GM12878 (cell line): ENCODE results near the gene APOE. TPM values are rescaled to one million over a fixed set of nuclear protein-coding genes. Genes with fewer than 3 reads are reported as not detected.

Experiments
- ATAC-seq: fragments of 200-7000 bp; cut with Tn5 transposase; 3 replicates; pipeline ENCODE4 v1.9.1; 2020; ENCODE audit warnings: mild to moderate bottlenecking, moderate library complexity
- BruUV-seq: library from RNA; stranded (reverse); fragments of 400-500 nt; replicated peaks from 2 replicates; lab custom pipeline; 2021; lab: Mats Ljungman, UMichigan
- CTCF ChIA-PET: fragments of 300-600 bp; sonication (Branson Sonifier 250); formaldehyde crosslinking; extraction: SDS; loops from one replicate; lab custom pipeline; 2021; ENCODE audit warnings: inconsistent platforms; lab: Yijun Ruan, JAX
- POLR2A ChIA-PET: fragments of 350-600 bp; formaldehyde crosslinking; extraction: SDS; loops from one replicate; lab custom pipeline; 2021; ENCODE audit warnings: inconsistent platforms; lab: Charles Lee
- RAD21 ChIA-PET: fragments of 300-600 bp; sonication (Branson Sonifier 250); formaldehyde crosslinking; loops from one replicate; lab custom pipeline; 2023; ENCODE audit warnings: antibody characterized with exemption; ENCODE audit not compliant: unreplicated experiment; lab: Charles Lee
- SMC1A ChIA-PET: fragments of 300-600 bp; sonication (Branson Sonifier 250); formaldehyde crosslinking; loops from one replicate; lab custom pipeline; 2023; ENCODE audit not compliant: unreplicated experiment, uncharacterized antibody; lab: Charles Lee
- DNase-seq: peaks from one replicate; pipeline ENCODE4 v3.0.0-alpha.2; 2011; ENCODE audit warnings: low read depth, low spot score
- FAIRE-seq: peaks from 3 replicates; lab custom pipeline; 2011; peaks lifted over from hg19 to GRCh38; lab: Jason Lieb, UNC
- H2AFZ ChIP-seq: 2 replicates; pipeline ENCODE4 v1.6.0; 2011; ENCODE audit warnings: low read depth, low read length, control low read depth; ENCODE audit not compliant: control insufficient read depth
- H3K27ac ChIP-seq: 2 replicates; pipeline ENCODE4 v1.5.1; 2011; ENCODE audit warnings: control low read depth; ENCODE audit not compliant: control insufficient read depth, insufficient read depth
- H3K27me3 ChIP-seq, 2 experiments: replicated peaks in 1 of 2; 2 replicates each; pipeline versions ENCODE4 v1.6.0 to v1.6.1; 2011; ENCODE audit warnings: low read length in 1 of 2; ENCODE audit not compliant: control insufficient read depth in 2 of 2, insufficient read depth in 2 of 2
- H3K36me3 ChIP-seq, 2 experiments: 2 replicates each; pipeline ENCODE4 v1.5.1; 2011; ENCODE audit warnings: low read length in 1 of 2; ENCODE audit not compliant: control insufficient read depth in 2 of 2, insufficient read depth in 2 of 2
- H3K4me1 ChIP-seq: 2 replicates; pipeline ENCODE4 v1.6.1; 2011; ENCODE audit warnings: mild to moderate bottlenecking, low read length, moderate library complexity, mixed read lengths; ENCODE audit not compliant: control insufficient read depth, insufficient read depth
- H3K4me2 ChIP-seq: 2 replicates; pipeline ENCODE4 v1.6.0; 2011; ENCODE audit warnings: control low read depth; ENCODE audit not compliant: control insufficient read depth, insufficient read depth
- H3K4me3 ChIP-seq: fragments of 200-600 bp; sonication (generic); 2 replicates; pipeline ENCODE4 v1.5.1; 2016
- H3K79me2 ChIP-seq: 2 replicates; pipeline ENCODE4 v1.6.0; 2011; ENCODE audit warnings: low read length; ENCODE audit not compliant: control insufficient read depth, insufficient read depth
- H3K9ac ChIP-seq: 2 replicates; pipeline ENCODE4 v1.8.0; 2011; ENCODE audit warnings: low read length, control low read depth, mixed read lengths; ENCODE audit not compliant: control insufficient read depth, insufficient read depth
- H3K9me3 ChIP-seq: replicated peaks from 3 replicates; pipeline ENCODE4 v1.5.1; 2011; ENCODE audit warnings: mild to moderate bottlenecking, low read length; ENCODE audit not compliant: control insufficient read depth, insufficient read depth
- H4K20me1 ChIP-seq: 2 replicates; pipeline ENCODE4 v1.6.0; 2011; ENCODE audit not compliant: control insufficient read depth, insufficient read depth
- CHD1 ChIP-seq: IDR thresholded peaks from 2 replicates; pipeline ENCODE4 v1.6.1; 2012; ENCODE audit warnings: low read depth, low read length, improper control_type of control experiment
- CHD2 ChIP-seq: IDR thresholded peaks from 2 replicates; pipeline ENCODE4 v1.6.1; 2011; ENCODE audit warnings: low read depth, low read length, improper control_type of control experiment, borderline replicate concordance
- CREM ChIP-seq: IDR thresholded peaks from 2 replicates; pipeline ENCODE4 v1.6.1; 2014; ENCODE audit warnings: antibody characterized with exemption, low read depth
- LARP7 ChIP-seq: fragments of 450-650 bp; IDR thresholded peaks from 2 replicates; pipeline ENCODE4 v1.6.1; 2017; ENCODE audit warnings: mild to moderate bottlenecking
- MYC ChIP-seq: IDR thresholded peaks from 2 replicates; pipeline ENCODE4 v1.6.1; 2011; ENCODE audit warnings: mild to moderate bottlenecking, low read length, moderate library complexity, inconsistent platforms; ENCODE audit not compliant: insufficient read depth, insufficient replicate concordance, insufficient read length, severe bottlenecking
- NRF1 ChIP-seq: conservative IDR thresholded peaks from 2 replicates; pipeline ENCODE4 v1.6.1; 2011; ENCODE audit warnings: mild to moderate bottlenecking, low read depth, low read length, improper control_type of control experiment
- STAT1 ChIP-seq: fragments of 450-650 bp; conservative IDR thresholded peaks from 2 replicates; pipeline ENCODE4 v1.6.1; 2014; ENCODE audit warnings: antibody characterized with exemption, mild to moderate bottlenecking
- TAF1 ChIP-seq: IDR thresholded peaks from 2 replicates; pipeline ENCODE4 v1.6.1; 2011; ENCODE audit warnings: mild to moderate bottlenecking, low read depth, low read length, borderline replicate concordance
- TCF7 ChIP-seq: IDR thresholded peaks from 2 replicates; pipeline ENCODE4 v1.6.1; 2014; ENCODE audit warnings: antibody characterized with exemption, borderline replicate concordance
- WRNIP1 ChIP-seq: IDR thresholded peaks from 2 replicates; pipeline ENCODE4 v1.6.1; 2011; ENCODE audit warnings: low read depth, low read length, improper control_type of control experiment, borderline replicate concordance
- WGBS: methylation state at CpG from one replicate; pipeline ENCODE4 v1.1.6; 2016; ENCODE audit warnings: low lambda C conversion rate; ENCODE audit not compliant: insufficient replicate concordance, insufficient coverage; ENCODE audit errors: missing lambda C conversion rate; 5-methylcytosine and 5-hydroxymethylcytosine counted together
- in situ Hi-C: fragments of 300-500 bp; cut with MboI; formaldehyde crosslinking; loops from 9 replicates; pipeline ENCODE4 v1.14.3; 2018; ENCODE audit warnings: mixed read lengths
- intact Hi-C: fragments of 100-400 bp; cut with micrococcal nuclease; formaldehyde crosslinking; loops from one replicate; pipeline ENCODE4 v1.14.2; 2022; ENCODE audit not compliant: unreplicated experiment
- polyA plus RNA-seq, 11 experiments: library from polyadenylated mRNA; depleted of rRNA in 4 of 11; unstranded in 6 of 11; stranded (reverse) in 5 of 11; fragments of >200 nt; fragmentation: Nextera tagmentation in 4 of 11; fragmentation: Illumina TruSeq in 1 of 11; extraction: Ambion mirVana in 4 of 11; extraction: Trizol in 1 of 11; gene quantifications; 1 replicate in 1 of 11; 2 replicates in 10 of 11; pipeline versions ENCODE4 v1.2.1 to v1.2.3, GENCODE V29; 2011 to 2016; ENCODE audit warnings: inconsistent platforms in 2 of 11, missing spikeins in 2 of 11, low read depth in 1 of 11
- total RNA-seq, 4 experiments: library from RNA; depleted of rRNA in 3 of 4; stranded (reverse); fragments of >200 nt in 3 of 4; fragmentation: Illumina TruSeq in 1 of 4; extraction: Trizol in 1 of 4; gene quantifications; 2 replicates each; pipeline versions ENCODE4 v1.2.1 to v1.2.3, GENCODE V29; 2013 to 2021
- TF ChIP-seq, protein P1 (sequence below): fragments of 450-650 bp; IDR thresholded peaks from 2 replicates; pipeline ENCODE4 v1.6.1; 2017; ENCODE audit warnings: mild to moderate bottlenecking
- TF ChIP-seq, protein P2 (sequence below): fragments of 450-650 bp; IDR thresholded peaks from 2 replicates; pipeline ENCODE4 v1.6.1; 2014; ENCODE audit warnings: mild to moderate bottlenecking
- TF ChIP-seq, protein P3 (sequence below): fragments of 450-650 bp; IDR thresholded peaks from 2 replicates; pipeline ENCODE4 v1.6.1; 2017; ENCODE audit warnings: mild to moderate bottlenecking, low read depth, inconsistent platforms; ENCODE audit not compliant: poor library complexity, severe bottlenecking
- TF ChIP-seq, protein P4 (sequence below): fragments of 450-650 bp; formaldehyde crosslinking; IDR thresholded peaks from 2 replicates; pipeline ENCODE4 v1.4.0; 2022; ENCODE audit warnings: mild to moderate bottlenecking, moderate library complexity

Gene APOE
- total and polyA plus RNA-seq, 10 of the 15 experiments (the other 5 are each of a cell fraction or from before 2014, with no cell fraction given), result 0.22 to 3.7 (median 0.44) TPM; not detected in 4

DNA sequence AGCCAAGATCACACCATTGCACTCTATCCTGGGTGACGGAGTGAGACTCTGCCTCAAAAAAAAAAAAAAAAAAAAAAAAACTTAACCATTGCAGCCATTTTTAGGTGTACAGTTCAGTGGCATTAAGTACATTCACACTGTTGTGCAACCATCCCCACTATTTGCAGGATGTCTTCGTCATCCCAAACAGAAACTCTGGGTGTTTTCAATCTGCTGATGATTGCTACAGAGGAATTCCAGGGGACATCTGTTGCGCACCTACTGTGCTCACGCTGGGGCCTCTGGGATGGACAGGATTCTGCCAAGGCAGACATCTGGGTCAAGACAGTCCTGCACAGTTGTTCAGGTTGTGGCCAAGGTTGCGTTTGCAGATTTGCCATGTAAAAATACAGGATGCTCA lies 34.1 kb downstream of the APOE start:
- ATAC-seq (no peak), FAIRE-seq (no peak), DNase-seq (no peak)
- 78% methylated on average over 4 of the region's 5 CpGs for WGBS
- no TSS peak for BruUV-seq
- no peak overlapping the region for H3K4me2 ChIP-seq
- H2AFZ ChIP-seq, result no peak overlapping the region
- H3K36me3 ChIP-seq, result no peaks in the 10 kb centered on the region
- no peak overlapping the region for H3K4me3 ChIP-seq
- peaks cover 19% of the 10 kb centered on the region for H3K4me1 ChIP-seq
- SMC1A ChIA-PET, result no interaction called here
- no peak overlapping the region for H3K9ac ChIP-seq
- TF ChIP-seq CREM, result no peak
- no peak for TF ChIP-seq CHD2
- TF ChIP-seq TCF7, result no peak
- no peak for TF ChIP-seq LARP7
- TF ChIP-seq WRNIP1, result no peak
- TF ChIP-seq, protein P1, sequence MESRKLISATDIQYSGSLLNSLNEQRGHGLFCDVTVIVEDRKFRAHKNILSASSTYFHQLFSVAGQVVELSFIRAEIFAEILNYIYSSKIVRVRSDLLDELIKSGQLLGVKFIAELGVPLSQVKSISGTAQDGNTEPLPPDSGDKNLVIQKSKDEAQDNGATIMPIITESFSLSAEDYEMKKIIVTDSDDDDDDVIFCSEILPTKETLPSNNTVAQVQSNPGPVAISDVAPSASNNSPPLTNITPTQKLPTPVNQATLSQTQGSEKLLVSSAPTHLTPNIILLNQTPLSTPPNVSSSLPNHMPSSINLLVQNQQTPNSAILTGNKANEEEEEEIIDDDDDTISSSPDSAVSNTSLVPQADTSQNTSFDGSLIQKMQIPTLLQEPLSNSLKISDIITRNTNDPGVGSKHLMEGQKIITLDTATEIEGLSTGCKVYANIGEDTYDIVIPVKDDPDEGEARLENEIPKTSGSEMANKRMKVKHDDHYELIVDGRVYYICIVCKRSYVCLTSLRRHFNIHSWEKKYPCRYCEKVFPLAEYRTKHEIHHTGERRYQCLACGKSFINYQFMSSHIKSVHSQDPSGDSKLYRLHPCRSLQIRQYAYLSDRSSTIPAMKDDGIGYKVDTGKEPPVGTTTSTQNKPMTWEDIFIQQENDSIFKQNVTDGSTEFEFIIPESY, result no peak
- no peak for TF ChIP-seq MYC
- no peak for TF ChIP-seq TAF1
- TF ChIP-seq, protein P2, sequence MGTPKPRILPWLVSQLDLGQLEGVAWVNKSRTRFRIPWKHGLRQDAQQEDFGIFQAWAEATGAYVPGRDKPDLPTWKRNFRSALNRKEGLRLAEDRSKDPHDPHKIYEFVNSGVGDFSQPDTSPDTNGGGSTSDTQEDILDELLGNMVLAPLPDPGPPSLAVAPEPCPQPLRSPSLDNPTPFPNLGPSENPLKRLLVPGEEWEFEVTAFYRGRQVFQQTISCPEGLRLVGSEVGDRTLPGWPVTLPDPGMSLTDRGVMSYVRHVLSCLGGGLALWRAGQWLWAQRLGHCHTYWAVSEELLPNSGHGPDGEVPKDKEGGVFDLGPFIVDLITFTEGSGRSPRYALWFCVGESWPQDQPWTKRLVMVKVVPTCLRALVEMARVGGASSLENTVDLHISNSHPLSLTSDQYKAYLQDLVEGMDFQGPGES, result no peak
- TF ChIP-seq, protein P3, sequence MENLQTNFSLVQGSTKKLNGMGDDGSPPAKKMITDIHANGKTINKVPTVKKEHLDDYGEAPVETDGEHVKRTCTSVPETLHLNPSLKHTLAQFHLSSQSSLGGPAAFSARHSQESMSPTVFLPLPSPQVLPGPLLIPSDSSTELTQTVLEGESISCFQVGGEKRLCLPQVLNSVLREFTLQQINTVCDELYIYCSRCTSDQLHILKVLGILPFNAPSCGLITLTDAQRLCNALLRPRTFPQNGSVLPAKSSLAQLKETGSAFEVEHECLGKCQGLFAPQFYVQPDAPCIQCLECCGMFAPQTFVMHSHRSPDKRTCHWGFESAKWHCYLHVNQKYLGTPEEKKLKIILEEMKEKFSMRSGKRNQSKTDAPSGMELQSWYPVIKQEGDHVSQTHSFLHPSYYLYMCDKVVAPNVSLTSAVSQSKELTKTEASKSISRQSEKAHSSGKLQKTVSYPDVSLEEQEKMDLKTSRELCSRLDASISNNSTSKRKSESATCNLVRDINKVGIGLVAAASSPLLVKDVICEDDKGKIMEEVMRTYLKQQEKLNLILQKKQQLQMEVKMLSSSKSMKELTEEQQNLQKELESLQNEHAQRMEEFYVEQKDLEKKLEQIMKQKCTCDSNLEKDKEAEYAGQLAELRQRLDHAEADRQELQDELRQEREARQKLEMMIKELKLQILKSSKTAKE, result no peak
- no peak for TF ChIP-seq CHD1
- TF ChIP-seq NRF1, result no peak
- TF ChIP-seq STAT1, result no peak
- TF ChIP-seq, protein P4, sequence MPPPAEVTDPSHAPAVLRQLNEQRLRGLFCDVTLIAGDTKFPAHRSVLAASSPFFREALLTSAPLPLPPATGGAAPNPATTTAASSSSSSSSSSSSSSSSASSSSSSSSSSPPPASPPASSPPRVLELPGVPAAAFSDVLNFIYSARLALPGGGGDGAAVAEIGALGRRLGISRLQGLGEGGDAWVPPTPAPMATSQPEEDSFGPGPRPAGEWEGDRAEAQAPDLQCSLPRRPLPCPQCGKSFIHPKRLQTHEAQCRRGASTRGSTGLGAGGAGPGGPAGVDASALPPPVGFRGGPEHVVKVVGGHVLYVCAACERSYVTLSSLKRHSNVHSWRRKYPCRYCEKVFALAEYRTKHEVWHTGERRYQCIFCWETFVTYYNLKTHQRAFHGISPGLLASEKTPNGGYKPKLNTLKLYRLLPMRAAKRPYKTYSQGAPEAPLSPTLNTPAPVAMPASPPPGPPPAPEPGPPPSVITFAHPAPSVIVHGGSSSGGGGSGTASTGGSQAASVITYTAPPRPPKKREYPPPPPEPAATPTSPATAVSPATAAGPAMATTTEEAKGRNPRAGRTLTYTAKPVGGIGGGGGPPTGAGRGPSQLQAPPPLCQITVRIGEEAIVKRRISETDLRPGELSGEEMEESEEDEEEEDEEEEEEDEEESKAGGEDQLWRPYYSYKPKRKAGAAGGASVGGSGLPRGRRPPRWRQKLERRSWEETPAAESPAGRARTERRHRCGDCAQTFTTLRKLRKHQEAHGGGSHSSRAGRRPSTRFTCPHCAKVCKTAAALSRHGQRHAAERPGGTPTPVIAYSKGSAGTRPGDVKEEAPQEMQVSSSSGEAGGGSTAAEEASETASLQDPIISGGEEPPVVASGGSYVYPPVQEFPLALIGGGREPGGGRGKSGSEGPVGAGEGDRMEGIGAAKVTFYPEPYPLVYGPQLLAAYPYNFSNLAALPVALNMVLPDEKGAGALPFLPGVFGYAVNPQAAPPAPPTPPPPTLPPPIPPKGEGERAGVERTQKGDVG (CRISPR knock-in tag), result no peak
- H3K27me3 ChIP-seq, result no peaks in the 10 kb centered on the region
- in situ Hi-C loops, result no loop called here
- H3K9me3 ChIP-seq, result no peaks in the 10 kb centered on the region
- no peaks in the 10 kb centered on the region for H4K20me1 ChIP-seq
- RAD21 ChIA-PET, result no interaction called here
- POLR2A ChIA-PET, result no interaction called here
- CTCF ChIA-PET, result no interaction called here
- no peaks in the 10 kb centered on the region for H3K79me2 ChIP-seq
- H3K27ac ChIP-seq, result no peak overlapping the region
- intact Hi-C loops, result no loop called here
